RWPE1 (cell line): ENCODE measurements around the gene WWTR1.
A peak's percentile ranks its signal among the peaks of the same experiment; 100 is the strongest.

Experiments
- CTCF ChIA-PET: fragments of 350-600 bp; sonication (Branson Sonifier 250); formaldehyde crosslinking; extraction: SDS; loops from one replicate; lab custom pipeline; 2021; lab: Yijun Ruan, JAX
- POLR2A ChIA-PET: fragments of 400-600 bp; formaldehyde crosslinking; extraction: SDS; loops from one replicate; lab custom pipeline; 2020; ENCODE audit warnings: antibody characterized with exemption; ENCODE audit not compliant: low non-redundant PET; lab: Yijun Ruan, JAX
- DNase-seq: peaks from one replicate; pipeline ENCODE4 v3.0.0; 2012; ENCODE audit warnings: low spot score
- H3K27ac ChIP-seq: fragments of 450-650 bp; 2 replicates; pipeline ENCODE4 v1.5.1; 2017
- TF ChIP-seq, protein P1 (sequence below): fragments of 450-650 bp; conservative IDR thresholded peaks from 2 replicates; pipeline ENCODE4 v1.5.1; 2017; ENCODE audit warnings: low read depth, mild to moderate bottlenecking

WWTR1 gene

DNA sequence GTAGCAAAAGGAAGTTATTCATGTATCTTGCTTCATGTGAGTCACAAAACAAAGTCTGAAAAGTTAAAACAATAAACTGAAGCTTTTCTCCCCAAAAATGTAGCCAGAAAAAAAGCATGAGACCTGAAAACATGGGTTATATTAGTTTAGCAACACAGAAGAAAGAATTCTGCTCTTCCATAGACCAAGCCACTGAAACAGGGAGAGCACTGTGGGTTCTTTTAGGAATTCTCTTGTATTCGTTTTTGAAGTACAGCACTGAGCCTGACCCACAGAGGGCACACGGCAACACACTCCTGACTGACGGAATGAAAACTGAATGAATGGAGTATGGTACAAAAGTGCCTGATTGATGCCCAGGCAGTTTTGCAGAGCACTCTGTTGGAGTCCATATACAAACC is 116.7 kb downstream of the WWTR1 start:
- no peak overlapping the region for H3K27ac ChIP-seq
- TF ChIP-seq, protein P1, sequence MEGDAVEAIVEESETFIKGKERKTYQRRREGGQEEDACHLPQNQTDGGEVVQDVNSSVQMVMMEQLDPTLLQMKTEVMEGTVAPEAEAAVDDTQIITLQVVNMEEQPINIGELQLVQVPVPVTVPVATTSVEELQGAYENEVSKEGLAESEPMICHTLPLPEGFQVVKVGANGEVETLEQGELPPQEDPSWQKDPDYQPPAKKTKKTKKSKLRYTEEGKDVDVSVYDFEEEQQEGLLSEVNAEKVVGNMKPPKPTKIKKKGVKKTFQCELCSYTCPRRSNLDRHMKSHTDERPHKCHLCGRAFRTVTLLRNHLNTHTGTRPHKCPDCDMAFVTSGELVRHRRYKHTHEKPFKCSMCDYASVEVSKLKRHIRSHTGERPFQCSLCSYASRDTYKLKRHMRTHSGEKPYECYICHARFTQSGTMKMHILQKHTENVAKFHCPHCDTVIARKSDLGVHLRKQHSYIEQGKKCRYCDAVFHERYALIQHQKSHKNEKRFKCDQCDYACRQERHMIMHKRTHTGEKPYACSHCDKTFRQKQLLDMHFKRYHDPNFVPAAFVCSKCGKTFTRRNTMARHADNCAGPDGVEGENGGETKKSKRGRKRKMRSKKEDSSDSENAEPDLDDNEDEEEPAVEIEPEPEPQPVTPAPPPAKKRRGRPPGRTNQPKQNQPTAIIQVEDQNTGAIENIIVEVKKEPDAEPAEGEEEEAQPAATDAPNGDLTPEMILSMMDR, result no peak
- DNase-seq, result no peak
- ChIA-PET POLR2A (no interaction called here), CTCF (interaction anchor here (0.9 kb wide), 1 partner anchor 28 kb away, joined by 3 read pairs; no protein-coding TSS in a partner anchor)

DNA sequence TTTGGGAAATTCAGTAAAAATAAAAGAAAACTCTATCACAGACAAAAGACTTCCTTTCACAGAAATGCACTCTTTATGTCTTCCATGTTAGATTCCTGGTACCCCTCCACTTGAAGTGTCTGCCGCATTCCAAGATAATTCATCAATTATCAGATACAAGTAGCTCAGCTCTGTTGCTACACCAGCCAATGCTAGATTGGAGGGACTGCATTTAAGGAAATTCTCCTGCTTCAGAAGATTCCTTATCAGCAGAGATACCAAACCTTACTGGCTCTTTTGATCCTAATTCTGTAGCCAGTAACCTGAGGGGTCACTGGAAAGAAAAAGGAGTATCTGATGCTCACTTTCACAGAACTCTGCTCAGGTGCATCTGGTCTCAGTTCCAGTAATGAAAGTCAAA is 119.5 kb downstream of the WWTR1 start:
- no peak for DNase-seq
- TF ChIP-seq, protein P1, result no peak
- ChIA-PET CTCF (no interaction called here), POLR2A (no interaction called here)
- H3K27ac ChIP-seq, result no peak overlapping the region

DNA sequence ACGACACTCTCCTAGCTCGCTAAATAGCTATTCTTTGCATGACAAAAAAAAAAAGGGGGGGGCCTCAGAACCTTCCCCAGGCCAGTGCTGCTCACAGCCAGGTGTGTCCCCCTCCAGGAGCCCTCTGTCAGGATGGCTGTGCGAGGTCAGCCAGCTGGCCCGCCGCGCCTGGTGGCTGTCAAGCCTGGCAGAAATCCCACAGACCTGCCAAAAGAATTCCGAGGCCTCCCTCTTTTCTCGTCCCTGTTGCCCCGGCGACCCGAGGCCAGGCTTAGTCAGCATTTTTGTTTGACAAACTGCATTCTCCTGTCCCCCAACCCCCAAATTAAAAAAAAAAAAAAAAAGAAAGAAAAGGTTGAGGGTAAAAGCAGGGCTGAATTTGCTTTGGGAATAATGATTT is 121.4 kb downstream of the WWTR1 start:
- POLR2A ChIA-PET, result no interaction called here
- TF ChIP-seq, protein P1, result no peak

DNA sequence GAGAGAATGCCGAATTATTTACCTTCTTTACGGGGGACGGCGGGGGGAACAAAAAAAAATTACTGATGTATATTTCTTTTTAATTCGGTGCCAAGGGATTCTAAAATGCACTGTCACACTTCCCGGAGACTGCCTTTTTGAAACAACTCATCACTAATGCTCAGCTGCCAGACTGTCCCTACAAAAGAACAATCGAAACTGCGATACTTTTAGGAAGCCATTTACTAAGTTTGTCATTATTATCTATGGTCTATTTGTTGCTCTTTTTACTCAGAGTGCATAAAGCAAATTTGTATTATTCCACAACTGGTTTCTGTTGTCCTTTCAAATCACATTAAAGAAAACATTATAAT is 122.5 kb downstream of the WWTR1 start:
- TF ChIP-seq, protein P1, result no peak
- ChIA-PET CTCF (no interaction called here), POLR2A (no interaction called here)
- H3K27ac ChIP-seq, result no peak overlapping the region
- no peak for DNase-seq

More for the DNA sequence above, 121.4 kb downstream of the WWTR1 start:
- H3K27ac ChIP-seq, result no peak overlapping the region
- CTCF ChIA-PET, result no interaction called here
- DNase-seq, result no peak

DNA sequence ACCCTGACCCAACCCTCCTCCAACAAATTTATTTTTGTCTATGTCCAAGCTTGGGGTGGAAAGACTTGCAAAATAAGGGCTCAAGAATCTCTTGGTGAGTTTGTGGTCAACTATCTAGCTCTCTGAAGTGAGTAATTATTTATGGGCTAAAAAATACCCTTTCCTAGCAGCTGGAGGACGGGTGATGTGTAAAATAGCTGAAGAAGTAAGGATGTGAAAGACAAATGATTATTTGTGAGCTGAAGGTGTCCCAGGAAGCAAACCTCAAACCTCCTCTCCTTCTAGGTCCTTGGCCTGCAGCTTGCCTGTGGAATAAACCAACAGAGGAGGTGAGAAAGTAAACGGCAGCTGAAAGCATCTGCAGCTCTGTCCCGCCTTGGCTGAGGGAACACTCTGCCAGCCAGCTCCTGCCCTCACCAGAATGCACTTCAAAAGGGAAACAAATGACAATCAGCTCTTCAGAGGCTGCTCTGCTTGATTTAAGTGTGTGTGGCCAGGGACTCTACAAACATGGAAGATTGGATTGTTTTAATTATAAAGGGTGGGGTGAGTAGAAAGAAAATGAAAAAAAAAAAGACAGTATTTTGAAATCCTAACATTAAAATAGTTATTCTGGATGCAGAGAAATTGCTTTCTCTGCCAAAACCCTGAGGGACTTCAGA is 123.0 kb downstream of the WWTR1 start:
- ChIA-PET POLR2A (interaction anchor here (0.6 kb wide), 1 partner anchor 279 kb away, joined by 3 read pairs; no protein-coding TSS in a partner anchor), CTCF (no interaction called here)
- H3K27ac ChIP-seq, result 0 out of 2 replicates have a peak overlapping the region, but pooled peaks have one; percentile 40
- no peak for DNase-seq
- TF ChIP-seq, protein P1, result no peak

DNA sequence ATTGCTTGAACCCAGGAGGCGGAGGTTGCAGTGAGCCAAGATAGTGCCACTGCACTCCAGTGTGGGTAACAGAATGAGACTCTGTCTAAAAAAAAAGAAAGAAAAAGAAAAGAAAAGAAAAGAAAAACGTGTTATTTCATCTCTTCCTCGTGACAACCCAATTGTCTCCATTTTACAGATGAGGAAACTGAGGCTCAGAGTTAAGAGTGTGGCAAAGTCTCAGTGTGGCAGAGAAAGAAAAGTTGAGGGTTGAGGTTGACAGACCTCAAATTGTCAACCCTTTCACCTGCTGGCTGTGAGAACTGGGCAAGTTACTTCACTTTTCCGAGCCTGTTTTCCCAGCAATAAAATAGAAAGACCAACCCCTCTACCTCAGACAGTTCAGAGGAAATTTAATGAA is 123.7 kb downstream of the WWTR1 start:
- no peak overlapping the region for H3K27ac ChIP-seq
- TF ChIP-seq, protein P1, result no peak
- CTCF ChIA-PET, result interaction anchor here (1.4 kb wide), 1 partner anchor 12 kb away, joined by 4 read pairs; no protein-coding TSS in a partner anchor
- no peak for DNase-seq
- POLR2A ChIA-PET, result interaction anchor here (0.6 kb wide), 1 partner anchor 279 kb away, joined by 3 read pairs; no protein-coding TSS in a partner anchor
